ENCODE measurements around the gene RAD51B. TPM values are rescaled to one million over a fixed set of nuclear protein-coding genes. Genes with fewer than 3 reads are reported as not detected.

Gene RAD51B
- total RNA-seq, 1 donor: 22.4 TPM

DNA sequence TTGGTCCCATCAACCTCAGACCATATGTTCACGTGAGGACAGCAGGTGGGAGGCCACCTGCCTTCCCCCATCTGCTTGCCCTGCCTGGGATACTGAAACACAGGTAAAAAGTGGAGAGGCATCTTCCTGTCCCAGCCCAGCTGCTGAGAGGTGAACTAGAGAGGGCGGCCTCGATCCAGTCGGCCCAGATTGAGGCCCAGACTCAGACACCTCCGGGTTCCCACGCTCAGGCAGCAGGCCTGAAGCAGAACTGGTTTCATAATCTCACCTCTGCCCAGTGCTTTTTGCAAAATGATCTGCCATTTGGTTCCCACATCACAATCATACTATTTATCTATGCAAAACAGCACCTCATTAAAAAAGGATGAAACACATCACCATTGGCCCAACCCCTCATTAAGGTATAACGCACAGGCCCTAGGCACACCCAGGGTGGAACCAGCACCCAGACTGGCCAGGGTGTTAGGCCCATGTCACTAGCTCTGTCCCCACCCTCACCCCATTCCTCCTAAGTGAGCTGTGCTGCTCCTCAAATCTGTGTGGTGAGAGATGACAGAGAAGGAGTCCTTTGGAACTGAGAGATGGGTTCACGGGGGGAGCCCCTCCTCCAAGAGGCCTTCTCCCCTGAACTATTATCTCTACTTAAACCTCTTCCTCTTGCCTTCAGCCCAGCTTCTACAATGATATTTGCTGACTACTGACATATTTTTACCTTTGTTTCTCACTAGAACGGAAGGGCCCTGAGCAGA is 892.2 kb downstream of the RAD51B start:
- no peak for DNase-seq (ENCODE audit: low read depth in 2 of 3, low spot score in 2 of 3)

DNA sequence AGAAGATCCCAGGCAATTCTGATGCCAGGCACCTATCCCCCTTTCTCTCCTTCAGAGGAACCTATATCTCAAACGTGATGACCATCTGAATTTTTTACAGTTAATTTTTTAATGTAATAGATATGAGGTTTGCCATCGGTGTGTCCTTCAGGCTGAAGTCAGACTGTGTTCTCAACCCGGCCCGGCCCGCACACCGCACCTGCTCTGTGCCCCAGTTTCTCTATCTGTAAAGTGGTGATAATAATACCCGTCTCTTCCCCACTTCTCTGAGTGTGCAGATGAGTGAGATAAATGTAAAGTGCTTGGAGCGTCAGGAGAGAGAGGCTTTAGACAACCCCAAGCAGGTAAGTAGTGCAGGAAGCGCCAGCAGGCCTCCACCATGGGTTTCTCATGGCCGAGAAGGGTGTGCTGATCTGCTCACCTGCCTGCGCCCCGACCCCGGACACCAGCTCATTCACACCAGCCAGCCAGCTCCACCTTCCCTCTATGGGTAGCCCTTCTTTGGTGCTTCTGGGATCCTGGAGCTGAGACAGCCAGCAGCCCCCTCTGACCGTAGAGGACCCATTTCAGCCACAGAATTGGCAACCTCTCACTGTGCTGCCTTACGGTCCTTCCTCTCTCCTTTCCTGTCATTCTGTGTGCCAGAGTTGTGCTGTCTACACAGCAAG is 893.3 kb downstream of the RAD51B start:
- DNase-seq (ENCODE audit: low read depth in 2 of 3, low spot score in 2 of 3): no peak

DNA sequence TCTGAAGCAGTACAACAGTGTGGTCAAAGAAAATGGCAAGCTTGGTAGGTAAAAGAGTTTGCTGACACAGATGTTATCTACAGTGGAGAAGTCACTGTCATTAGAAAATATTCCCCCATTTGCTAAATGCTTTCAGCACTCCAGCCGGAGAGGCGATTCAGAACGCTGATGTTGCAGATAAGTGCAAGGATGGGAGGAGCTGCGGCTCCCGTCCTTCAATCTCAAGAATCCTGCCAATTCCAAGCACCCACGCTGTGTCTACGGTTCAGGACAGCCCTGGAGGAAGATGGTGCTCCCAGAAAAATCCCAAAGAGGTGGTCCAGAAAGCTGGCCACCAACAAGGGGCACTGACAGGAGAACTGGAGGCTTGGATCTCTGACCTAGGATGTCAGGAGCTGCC is 894.2 kb downstream of the RAD51B start:
- no peak for DNase-seq (ENCODE audit: low read depth in 2 of 3, low spot score in 2 of 3)

DNA sequence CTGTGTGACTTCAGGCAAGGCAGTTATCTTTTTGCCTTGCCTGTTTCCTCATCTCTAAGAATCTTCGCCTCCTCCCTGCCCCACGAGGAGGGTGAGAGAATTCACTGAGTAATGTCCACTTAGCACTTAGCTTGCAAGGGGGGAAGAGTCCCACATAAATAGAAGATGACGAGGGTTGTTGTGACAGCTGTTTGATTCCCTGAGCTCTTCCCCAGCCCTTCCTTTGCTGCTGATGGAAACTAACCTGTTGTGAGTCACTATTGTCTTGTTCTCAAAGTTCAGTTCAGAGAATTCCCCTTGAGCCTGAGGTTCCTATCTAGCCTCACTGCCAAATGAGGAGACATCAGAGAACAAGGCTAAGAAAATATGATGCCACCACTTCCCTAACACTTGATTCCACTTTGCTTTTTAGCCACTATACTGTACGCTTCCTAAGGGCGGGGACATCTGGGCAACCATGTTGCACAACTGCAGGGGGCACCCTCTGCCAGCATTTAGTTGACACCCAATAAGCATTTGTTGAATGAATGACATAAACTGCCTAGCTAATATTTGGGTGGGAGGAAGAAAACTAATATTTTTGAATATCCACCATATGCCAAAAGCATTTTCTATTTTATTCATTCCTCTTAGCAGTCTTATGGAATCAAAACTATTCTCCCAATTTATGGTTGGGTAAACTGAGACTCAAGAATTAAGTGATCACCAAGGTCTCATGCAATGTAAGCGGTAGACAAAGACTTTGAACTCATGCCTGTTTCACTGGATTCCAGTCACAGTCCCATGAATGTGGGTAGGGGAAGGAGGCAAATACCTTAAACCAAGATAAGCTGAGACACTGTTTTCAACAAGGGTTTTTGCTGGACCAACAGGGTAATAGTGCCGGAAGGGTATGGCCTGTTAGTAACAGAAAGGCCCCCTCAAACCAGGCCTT is 895.7 kb downstream of the RAD51B start:
- DNase-seq (ENCODE audit: low read depth in 2 of 3, low spot score in 2 of 3): no peak

DNA sequence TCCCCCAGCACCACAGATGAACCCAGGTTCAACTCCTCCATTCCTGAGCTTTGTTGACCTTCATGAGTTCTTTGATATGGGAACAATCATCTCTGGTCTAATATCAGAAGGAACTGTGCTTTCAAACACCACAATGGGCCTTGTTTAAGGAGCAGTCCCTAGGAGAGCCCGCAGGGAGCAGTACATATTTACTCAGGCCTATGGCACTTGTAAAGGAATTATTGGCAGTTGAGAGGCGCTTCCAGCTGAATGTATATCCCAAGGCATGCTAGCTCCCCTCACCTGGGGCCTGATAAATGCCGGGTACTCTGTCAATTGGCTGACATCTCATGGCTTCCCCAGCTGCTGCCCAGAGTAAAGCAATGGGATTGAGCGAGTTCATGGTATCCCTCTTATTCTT is 897.1 kb downstream of the RAD51B start:
- no peak for DNase-seq (ENCODE audit: low read depth in 2 of 3, low spot score in 2 of 3)

DNA sequence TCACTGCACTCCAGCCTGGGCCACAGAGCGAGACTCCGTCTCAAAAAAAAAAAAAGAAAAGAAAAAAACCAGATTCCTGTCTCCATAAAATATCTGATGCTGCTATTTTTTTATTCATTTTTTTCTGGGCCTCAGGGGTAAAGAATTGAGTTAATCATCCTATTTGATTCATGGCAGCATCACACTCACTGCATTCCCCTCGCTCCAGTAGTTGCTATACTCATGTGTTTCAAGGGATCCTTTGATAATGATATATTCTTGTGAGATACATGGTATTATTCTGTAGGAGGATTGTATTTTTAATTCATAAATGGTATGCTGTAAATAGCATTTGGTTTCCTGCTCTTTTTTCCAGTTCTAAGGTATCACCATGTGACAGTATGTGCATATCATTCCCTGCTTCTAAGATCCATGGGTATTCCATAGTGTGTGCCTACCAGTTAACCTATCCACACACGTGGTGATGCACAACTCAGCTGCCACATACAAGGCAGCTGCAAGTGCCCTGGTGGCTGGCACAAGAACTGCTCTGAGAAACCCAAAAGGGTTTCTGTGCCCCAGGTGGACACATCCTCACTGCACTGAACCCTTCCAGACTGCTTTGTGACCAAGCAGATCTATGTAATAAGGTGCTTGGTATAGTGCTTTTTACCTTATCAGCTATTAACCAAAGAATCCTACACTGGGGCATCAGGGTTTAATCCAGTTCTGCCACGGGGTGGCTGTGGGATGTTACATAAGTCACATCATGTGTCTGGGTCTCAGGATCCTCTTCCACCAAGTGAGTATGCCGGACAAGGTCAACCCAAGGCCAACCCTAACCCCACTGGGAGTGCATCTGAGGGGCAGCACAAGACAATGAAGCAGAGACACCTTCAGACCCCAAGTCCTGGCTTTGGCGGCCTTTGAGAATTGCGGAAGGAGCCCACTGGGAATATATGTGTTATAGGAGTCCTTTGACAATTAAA is 898.7 kb downstream of the RAD51B start:
- DNase-seq (ENCODE audit: low read depth in 2 of 3, low spot score in 2 of 3): no peak

DNA sequence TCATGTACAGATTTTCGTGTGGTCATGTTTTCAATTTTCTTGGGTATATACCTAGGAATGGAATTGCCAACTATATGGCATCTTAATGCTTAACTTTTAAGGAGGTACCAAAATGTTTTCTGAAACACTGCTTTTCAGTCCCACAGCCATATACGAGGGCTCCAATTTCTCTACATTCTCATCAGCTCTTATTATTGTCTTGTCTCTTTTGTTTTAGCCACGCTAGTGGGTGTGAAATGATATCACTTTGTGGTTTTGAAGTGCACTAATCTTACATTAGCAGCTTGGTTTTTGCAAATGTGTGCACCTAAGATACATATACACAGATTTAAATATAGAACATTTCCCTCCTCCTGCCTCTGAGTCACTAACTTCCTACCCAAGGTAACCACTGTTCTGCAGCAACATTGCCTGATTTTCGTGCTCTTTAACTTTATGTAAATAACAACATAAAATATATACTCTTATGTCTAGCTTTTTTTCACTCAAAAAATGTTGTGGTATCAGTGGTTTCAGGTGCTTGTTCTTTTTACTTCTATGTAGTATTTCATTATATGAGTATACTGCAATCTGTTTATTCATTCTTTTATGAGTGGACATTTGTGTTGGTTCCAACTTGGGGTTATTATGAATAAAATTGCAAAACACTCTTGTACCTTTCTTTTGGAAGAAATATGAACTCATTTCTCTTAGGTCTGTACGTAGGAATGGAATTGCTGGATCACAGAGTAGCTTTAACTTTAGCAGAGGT is 900.2 kb downstream of the RAD51B start:
- peak in 2 of 3 donors; percentile 73 to 86 for DNase-seq (ENCODE audit: low read depth in 2 of 3, low spot score in 2 of 3)

DNA sequence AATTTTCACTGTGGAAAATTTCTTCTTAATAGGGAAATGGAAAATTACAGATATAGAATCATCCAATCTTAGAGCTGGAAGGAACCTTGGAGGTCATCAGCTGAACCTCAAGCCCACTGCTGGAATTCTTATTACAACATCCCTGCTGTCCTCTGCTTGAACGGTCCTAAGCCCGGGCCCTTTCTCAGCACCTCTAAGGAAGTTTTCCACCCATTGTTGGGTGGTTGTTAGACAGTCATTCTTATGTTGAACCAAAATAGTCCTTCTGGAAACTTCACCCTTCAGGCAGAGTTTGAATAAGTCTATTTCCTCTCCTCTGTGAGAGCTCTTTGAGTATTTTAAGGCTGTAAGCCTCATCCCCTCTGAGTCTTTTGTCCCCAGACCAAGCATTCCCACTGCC is 902.6 kb downstream of the RAD51B start:
- DNase-seq (ENCODE audit: low read depth in 2 of 3, low spot score in 2 of 3): no peak

DNA sequence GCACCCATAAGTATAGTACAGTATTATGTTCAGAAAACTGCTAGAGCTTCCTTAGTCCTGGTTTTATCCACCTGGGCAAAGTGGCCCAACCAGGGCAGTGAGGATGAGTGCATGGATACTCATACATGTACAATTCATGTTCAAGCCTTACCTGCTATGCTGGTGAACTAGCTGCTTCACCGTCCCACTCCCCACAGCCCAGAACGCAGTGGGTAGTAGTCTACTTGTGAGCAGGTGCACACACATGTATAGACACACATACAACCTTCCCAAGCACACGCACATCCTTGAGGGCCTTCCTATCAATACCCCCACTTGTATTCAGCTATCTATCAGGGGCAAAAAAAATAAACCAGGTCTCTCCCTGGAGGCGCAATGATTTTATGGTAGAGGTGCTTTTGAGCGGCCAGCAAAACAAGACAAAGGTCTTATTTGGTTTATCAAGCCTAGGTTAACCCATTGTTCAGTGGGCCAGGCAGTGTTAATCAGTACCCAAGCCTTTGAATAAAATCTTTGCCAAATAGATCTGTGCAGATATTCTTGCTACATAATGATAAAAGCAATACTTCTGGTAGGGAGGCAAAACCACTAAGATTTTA is 903.5 kb downstream of the RAD51B start:
- DNase-seq (ENCODE audit: low read depth in 2 of 3, low spot score in 2 of 3): no peak

DNA sequence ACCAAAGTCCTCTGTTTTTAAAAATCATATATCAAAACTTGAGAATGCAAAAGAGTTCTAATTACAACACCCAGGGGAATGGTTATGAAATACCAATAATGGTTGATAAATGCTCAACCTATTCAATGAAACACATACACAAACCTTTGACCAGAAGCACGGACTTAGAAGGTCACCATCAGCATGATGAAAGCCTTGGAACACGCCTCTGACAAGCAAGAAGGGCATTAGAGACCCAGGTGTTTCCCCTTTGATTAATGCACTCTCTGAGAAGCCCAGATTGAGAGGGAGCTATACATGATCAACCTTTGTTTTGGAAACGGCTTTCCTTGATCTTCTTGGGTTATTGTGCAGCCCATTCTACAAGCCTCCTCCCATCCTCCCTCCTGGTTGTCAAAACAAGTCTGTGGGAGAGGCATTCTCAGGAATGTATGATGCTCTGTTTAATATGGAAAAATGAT is 904.3 kb downstream of the RAD51B start:
- no peak for DNase-seq (ENCODE audit: low read depth in 2 of 3, low spot score in 2 of 3)

DNA sequence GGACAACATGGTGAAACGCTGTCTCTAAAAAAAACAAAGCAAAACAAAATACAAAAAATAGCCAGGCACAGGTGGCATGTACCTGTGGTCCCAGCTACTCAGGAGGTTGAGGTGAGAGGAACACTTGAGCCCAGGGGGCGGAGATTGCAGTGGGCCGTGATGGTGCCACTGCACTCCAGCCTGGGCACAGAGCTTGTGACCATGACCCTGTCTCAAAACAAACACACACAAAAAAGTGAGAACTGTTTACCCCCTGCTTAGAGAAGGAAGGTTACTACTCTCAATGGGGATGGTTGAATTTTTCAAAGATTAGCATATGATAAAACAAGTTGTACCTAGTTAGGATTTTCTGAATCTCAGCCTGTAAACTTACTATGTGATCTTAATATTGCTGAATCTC is 905.3 kb downstream of the RAD51B start:
- DNase-seq (ENCODE audit: low read depth in 2 of 3, low spot score in 2 of 3): no peak

DNA sequence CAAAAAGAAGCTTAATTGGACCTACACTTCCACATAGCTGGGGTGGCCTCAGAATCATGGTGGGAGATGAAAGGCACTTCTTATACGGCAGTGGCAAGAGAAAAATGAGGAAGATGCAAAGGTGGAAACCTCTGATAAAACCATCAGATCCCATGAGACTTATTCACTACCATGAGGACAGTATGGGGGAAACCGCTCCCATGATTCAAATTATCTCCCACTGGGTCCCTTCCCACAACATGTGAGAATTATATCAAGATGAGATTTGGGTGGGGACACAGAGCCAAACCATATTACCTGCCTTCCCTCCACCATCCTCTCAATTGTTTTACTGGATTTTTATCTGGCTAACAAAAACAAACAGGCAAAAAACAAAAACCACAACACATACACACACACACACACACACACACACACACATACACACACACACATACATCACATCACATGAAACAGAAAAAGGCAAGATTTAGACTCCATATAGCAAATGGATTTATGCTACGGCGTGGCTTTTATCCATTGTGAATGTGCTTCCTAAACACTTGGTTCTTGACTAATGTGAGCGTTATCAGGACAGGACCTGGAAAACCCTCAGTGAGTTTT is 906.6 kb downstream of the RAD51B start:
- peak in 1 of 3 donors; percentile 20 for DNase-seq (ENCODE audit: low read depth in 2 of 3, low spot score in 2 of 3)

DNA sequence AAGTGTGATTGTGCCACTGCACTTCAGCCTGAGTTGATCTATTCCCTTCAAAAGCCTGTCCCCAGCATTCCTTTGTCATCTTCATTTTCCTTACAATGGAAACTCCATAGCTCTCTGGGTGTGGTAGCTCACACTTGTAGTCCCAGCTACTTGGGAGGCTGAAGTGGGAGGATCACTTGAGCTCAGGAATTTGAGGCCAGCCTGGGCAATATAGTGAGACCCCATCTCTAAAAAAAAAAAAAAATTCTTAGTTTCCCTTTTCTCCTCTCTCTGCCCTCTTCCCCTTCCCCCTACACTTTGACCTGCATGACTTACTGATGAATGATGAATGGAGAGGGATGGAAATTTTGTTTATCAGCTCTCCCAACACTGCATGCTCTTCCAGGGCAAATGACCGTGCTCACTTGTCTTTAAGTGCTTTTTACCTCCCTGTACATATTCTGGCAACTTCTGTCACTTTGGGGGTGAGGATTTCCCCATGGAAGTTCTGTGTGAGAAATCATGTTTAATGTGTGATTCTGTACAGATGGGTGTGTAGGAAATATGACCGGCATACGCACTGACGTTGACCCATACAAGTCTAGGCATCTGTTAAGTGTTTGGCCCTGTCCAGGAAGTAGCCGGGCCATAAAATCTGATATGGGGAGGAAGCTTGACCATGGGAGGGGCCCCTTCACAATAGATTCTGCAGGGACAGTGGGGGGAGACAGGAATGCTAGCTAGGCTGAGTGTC is 907.9 kb downstream of the RAD51B start:
- no peak for DNase-seq (ENCODE audit: low read depth in 2 of 3, low spot score in 2 of 3)

DNA sequence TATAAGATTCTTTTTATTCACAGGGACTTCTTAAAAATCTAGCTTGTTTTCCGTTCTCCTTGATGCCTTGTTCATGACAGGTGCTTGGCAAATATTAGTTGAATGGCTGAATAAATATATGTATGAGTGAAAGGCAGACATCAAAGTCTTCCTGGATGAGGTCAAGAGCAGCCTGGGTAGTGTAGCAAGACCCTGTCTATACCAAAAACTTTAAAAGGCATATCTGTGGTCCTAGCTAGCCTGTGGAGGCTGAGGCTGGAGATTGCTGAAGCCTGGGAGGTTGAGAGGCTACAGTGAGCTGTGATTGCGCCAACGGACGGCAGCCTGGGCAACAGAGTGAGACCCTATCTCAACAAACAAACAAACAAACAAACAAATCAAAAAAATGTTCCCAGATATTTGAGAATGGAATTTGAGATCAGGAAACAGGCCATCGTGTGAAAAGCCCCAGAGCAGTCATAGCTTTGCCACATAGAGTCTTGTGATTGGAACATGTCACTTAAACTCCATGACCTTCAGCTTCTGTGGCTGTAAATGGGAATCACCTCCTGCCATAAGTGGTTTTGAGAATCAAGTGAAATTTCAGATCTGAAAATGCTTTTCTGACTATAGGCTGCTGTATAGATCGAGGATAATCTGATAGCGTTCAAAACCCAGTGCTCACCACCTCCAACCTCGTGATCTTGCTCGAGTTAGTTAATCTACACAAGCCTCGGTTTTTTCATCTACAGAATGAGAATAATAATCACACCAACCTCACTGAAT is 908.9 kb downstream of the RAD51B start:
- no peak for DNase-seq (ENCODE audit: low read depth in 2 of 3, low spot score in 2 of 3)

DNA sequence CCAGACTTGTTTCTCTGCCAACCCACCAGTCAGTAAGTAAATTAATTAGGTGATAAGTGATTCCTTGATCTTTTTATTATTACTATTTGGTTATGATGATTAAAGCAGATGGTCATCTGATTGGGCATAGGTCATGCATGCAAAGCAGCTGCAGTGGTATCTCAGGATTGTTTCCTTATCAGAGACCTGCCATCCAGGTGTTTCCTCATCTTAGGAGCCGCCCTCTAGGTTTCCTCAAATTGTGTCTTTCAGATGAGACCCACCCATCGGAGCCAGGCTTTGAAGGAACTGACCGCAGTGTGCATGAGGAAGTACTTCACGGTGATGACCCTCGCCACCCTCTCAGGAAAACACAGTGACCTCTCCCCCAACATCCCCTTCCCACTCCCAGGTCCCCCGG is 910.0 kb downstream of the RAD51B start:
- peak in 2 of 3 donors; percentile 43 to 55 for DNase-seq (ENCODE audit: low read depth in 2 of 3, low spot score in 2 of 3)

DNA sequence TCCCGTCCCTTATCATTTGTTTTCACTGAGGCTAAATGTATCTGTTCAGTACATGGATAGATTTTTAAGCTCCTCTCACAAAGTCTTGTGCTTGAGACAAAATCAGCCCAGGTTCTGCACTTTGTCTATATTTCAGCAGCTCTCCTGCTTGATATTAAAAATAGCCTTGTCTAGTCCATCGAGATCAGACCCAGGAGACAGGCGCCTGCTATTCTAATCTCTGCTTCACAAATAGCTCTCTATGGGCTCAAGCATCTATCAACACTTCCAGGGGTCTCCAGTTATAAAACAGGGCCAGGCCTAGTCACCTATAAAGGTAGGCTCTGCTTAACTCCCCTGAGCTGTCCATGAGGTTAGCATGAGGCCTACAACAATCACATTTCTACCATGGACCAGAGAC is 910.8 kb downstream of the RAD51B start:
- no peak for DNase-seq (ENCODE audit: low read depth in 2 of 3, low spot score in 2 of 3)

DNA sequence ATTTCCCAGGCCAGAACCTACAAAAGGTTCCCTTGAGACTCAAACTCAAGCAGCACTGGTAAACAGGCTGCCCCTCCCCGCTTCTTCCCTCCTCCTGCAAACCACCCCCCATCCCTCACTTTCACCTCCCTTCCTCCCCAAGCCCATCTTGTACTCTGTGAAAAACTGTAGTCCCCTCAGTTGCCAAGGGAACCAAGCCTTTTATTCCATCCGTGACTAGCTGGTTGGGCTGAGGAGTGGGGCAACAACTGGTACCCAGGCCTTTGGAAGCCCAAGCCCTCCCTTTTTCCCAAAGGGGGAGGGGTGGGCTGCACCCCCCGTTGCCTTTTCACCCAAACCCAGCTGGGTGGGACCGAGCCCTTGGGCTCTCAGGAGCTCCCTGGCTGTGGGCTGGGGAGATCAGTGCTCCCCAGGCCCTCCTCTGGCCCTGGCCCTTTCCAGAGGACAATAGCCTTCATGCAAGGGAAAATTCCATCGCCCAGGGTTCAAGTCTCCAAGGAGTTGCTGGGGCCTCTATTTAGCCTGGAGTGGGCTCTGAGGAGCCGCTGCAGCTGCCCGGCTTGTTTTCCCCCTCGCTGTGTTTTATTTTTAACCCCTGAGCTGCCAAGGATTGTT is 911.3 kb downstream of the RAD51B start:
- DNase-seq (ENCODE audit: low read depth in 2 of 3, low spot score in 2 of 3): no peak

All from hematopoietic multipotent progenitor cell (in vitro differentiated cells).